Heart left ventricle (tissue), 13 donors: ENCODE measurements around the gene PHOSPHO1.

Source experiments
- CTCF ChIP-seq, 12 donors: fragments of 200-600 bp; sonication (generic) in 4 of 12; IDR thresholded peaks; one replicate each; pipeline versions ENCODE4 v1.5.0 to v1.8.0; 2018 to 2022; ENCODE audit warnings: antibody characterized with exemption in 12 of 12, mild to moderate bottlenecking in 5 of 12
- POLR2A ChIP-seq, 2 donors: fragments of 450-650 bp; IDR thresholded peaks; one replicate each; pipeline ENCODE4 v1.6.1; 2017; ENCODE audit warnings: antibody characterized with exemption in 2 of 2, mild to moderate bottlenecking in 2 of 2, moderate library complexity in 2 of 2
- donor health status: ischemic (EF 13 %, LVEDD 7.1; RV severe dilation, severe dysfunction).
- donor health status: DM: no; HTN: yes; CAD: no.
- donor health status: DM: no; HTN: no; CAD: no.
- donor health status: ischemic (EF 25% LVEDD 6.9; RV normal size, moderate dysfunction).
- donor health status: ischemic (EF 25% LVEDD 5.7; RV mildly dilated, moderate dysfunction).
- donor health status: ischemic (EF 35%, LVEDD 5.7; RV mildly dilated, moderate dysfunction).
- donor health status: nonischemic (EF 11% LVEDD 7.7; RV severe dilation, severe dysfunction).
- donor health status: DM: yes; HTN: yes; CAD: no.
- donor health status: PGD.
- donor health status: ischemic (EF 29% LVEDD 5.4; RV normal size, mild dysfunction).
- donor health status: nonischemic (EF 23%, LVEDD 6.1; RV moderate dilation, normal function).

DNA sequence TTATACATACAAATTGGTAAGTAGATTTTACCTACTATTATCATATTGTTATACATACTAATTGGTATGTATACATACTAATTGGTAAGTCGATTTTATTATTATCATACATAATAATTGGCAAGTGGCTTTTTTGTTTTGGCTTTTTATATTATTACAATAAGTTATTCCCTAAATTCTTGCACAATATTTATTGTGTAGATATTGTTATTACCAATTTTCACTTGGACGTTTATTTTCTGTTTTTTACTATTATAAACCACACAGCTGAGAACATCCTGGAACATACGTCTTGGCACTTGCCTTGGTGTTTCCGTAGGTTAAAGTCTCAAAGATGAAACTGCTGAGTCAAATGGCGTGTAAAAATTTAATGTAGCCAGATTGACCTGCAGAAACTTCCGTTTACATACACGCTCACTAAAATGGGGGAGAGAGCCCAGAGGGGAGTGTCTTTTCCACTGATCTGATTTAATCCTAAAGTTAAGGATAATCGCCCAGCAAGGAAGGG lies 39.1 kb downstream of the PHOSPHO1 start:
- no peak for TF ChIP-seq CTCF (IDR thresholded peaks at IDR 0.05)
- TF ChIP-seq POLR2A (IDR thresholded peaks at IDR 0.05): no peak
